GM12872 (cell line): ENCODE measurements around the gene TIMM8B.

Experiments used
- TF ChIP-seq, protein P1 (sequence below): IDR thresholded peaks from 3 replicates; pipeline ENCODE4 v1.5.1; 2011; ENCODE audit warnings: low read depth, mild to moderate bottlenecking, low read length, moderate library complexity; ENCODE audit not compliant: insufficient read depth

TIMM8B gene, protein sequence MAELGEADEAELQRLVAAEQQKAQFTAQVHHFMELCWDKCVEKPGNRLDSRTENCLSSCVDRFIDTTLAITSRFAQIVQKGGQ

GRCh38 chr11:112086422-112087191 is at the start of gene TIMM8B, which contains the start of gene SDHD:
Gene TIMM8B, minus strand, starts transcription at chr11:112086756. Its CDS starts 33 bp downstream, at chr11:112086723.
Gene SDHD, plus strand, starts transcription at chr11:112086873. Its CDS starts 35 bp downstream, at chr11:112086908.
- TF ChIP-seq, protein P1, sequence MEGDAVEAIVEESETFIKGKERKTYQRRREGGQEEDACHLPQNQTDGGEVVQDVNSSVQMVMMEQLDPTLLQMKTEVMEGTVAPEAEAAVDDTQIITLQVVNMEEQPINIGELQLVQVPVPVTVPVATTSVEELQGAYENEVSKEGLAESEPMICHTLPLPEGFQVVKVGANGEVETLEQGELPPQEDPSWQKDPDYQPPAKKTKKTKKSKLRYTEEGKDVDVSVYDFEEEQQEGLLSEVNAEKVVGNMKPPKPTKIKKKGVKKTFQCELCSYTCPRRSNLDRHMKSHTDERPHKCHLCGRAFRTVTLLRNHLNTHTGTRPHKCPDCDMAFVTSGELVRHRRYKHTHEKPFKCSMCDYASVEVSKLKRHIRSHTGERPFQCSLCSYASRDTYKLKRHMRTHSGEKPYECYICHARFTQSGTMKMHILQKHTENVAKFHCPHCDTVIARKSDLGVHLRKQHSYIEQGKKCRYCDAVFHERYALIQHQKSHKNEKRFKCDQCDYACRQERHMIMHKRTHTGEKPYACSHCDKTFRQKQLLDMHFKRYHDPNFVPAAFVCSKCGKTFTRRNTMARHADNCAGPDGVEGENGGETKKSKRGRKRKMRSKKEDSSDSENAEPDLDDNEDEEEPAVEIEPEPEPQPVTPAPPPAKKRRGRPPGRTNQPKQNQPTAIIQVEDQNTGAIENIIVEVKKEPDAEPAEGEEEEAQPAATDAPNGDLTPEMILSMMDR = peak; percentile 47; the same call in 1 of the 3 replicates

- TF ChIP-seq, protein P1 = no peak
Observed at GRCh38 chr11:112134473-112134872, 47.9 kb upstream of the TIMM8B start.

- TF ChIP-seq, protein P1 = no peak
Observed at GRCh38 chr11:112132737-112133136, 46.2 kb upstream of the TIMM8B start.

DNA sequence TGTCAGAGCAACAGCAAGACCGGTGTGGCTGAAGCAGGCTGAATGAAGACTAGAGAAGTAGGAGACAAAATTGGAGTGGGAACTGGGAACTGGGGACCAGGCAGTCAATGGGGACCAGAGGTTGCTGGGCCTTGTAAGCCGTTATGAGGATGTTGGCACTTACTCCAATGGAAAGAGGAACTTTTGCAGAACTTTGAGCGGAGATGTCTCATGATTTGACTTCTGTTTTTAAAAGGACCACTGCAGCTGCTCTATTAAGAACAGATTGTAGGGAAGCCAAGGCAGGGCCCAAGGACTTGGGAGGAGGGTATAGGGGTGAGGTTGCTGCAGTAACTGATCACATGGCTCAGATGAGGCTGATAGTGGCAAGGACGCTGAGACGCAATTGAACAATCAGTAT is 43.1 kb upstream of the TIMM8B start:
- TF ChIP-seq, protein P1 = no peak

- TF ChIP-seq, protein P1 = no peak
Observed at GRCh38 chr11:112128483-112129121, 42.0 kb upstream of the TIMM8B start.

GRCh38 chr11:112127056-112127455 is 40.5 kb upstream of the TIMM8B start:
- TF ChIP-seq, protein P1 = no peak

DNA sequence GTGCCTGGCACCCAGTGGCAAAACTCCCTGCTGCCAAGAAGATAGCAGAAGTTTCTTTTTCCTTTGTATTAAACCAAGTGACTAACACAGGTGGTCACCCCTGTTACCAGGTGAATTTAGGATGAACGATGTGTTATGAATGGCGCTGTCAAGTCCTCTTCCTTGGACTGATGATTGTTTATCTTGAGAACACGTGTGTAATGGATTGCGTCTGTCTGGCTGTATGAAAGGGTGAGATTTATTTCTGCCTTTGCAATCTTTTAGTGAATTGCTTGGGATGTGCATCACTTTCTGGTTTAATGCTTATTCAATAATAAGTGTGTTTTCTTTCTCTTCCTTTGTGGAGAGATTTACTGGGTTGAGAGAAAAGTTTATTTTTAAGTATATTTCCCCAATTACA is 36.6 kb upstream of the TIMM8B start:
- TF ChIP-seq, protein P1 = no peak
